ENCODE data around the gene DLGAP1. TPM values are rescaled to one million over a fixed set of nuclear protein-coding genes. Genes with fewer than 3 reads are reported as not detected.

The DLGAP1 gene
- total and polyA plus RNA-seq, 4 donors, result 0.54 to 11.8 (median 3.1) TPM

DNA sequence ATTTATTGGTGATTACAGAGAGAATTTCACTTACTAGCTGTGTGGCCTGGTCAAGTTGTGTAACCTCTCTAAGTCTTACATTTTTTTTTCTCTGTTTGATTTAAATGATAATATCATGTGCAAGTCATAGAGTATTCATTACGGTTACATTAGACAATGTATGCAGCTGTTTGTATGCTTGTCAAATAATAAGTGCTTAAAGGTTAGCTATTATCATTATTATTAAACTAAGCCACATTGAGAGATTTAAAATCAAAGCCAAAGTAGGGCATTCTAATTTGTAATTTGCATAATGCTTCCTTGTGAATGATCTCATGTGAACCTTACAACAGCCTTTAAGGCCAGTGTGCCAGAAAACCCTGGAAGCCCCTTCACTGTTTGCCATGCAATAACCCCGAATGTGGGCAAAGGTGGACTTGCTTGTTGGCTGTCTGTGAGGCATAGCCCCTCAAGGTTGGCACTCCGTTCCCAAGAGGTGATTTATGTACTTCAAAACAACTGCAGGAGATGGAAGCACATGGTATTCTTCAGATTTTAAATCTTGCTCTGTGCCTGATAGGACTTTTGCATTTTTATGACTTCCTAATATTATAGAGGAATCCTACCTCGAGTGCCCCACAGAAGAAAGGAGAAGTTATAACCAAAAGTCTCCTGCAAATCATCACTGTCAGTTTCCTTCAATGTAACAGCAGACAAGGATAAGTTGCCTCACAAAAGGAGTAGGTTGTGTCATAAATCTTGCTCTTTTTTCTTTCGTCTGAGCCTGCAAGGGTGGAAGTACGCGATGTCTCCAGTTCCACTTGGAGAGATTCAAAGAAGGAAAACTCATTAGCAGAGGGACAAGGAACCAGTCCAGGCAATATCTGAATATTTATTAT lies 733.1 kb downstream of the DLGAP1 start:
- 27 to 54% methylated on average over 7 of the region's 7 CpGs for WGBS, 2 donors
- DNase-seq, result peak in 2 of 3 donors; percentile 31 to 51
- ATAC-seq (ENCODE audit: insufficient read depth, low FRiP score), result no peak
- Histone ChIP-seq H3K4me3 (no peak overlapping the region), H3K9ac (ENCODE audit: insufficient read depth in 1 of 2, low read length in 2 of 2) (no peak overlapping the region), H3K27me3 (ENCODE audit: control insufficient read depth in 3 of 3, insufficient read depth in 3 of 3, low read length in 2 of 3) (no peaks in the 10 kb centered on the region), H3K4me1 (ENCODE audit: control insufficient read depth in 5 of 5, insufficient read depth in 5 of 5, low read length in 5 of 5) (peaks cover 0 to 40% (median 14%) of the 10 kb centered on the region in 5 donors), H3K9me3 (ENCODE audit: control insufficient read depth in 4 of 4, insufficient read depth in 3 of 4, low read length in 3 of 4) (no peaks in the 10 kb centered on the region), H3K27ac (ENCODE audit: low read depth in 1 of 2, low read length in 1 of 2) (no peak overlapping the region), H3K36me3 (ENCODE audit: control insufficient read depth in 4 of 4, insufficient read depth in 4 of 4, low read length in 4 of 4) (no peaks in the 10 kb centered on the region)
- TF ChIP-seq, protein P1, sequence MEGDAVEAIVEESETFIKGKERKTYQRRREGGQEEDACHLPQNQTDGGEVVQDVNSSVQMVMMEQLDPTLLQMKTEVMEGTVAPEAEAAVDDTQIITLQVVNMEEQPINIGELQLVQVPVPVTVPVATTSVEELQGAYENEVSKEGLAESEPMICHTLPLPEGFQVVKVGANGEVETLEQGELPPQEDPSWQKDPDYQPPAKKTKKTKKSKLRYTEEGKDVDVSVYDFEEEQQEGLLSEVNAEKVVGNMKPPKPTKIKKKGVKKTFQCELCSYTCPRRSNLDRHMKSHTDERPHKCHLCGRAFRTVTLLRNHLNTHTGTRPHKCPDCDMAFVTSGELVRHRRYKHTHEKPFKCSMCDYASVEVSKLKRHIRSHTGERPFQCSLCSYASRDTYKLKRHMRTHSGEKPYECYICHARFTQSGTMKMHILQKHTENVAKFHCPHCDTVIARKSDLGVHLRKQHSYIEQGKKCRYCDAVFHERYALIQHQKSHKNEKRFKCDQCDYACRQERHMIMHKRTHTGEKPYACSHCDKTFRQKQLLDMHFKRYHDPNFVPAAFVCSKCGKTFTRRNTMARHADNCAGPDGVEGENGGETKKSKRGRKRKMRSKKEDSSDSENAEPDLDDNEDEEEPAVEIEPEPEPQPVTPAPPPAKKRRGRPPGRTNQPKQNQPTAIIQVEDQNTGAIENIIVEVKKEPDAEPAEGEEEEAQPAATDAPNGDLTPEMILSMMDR (IDR thresholded peaks at IDR 0.05; ENCODE audit: control extremely low read depth, extremely low read depth), result no peak

DNA sequence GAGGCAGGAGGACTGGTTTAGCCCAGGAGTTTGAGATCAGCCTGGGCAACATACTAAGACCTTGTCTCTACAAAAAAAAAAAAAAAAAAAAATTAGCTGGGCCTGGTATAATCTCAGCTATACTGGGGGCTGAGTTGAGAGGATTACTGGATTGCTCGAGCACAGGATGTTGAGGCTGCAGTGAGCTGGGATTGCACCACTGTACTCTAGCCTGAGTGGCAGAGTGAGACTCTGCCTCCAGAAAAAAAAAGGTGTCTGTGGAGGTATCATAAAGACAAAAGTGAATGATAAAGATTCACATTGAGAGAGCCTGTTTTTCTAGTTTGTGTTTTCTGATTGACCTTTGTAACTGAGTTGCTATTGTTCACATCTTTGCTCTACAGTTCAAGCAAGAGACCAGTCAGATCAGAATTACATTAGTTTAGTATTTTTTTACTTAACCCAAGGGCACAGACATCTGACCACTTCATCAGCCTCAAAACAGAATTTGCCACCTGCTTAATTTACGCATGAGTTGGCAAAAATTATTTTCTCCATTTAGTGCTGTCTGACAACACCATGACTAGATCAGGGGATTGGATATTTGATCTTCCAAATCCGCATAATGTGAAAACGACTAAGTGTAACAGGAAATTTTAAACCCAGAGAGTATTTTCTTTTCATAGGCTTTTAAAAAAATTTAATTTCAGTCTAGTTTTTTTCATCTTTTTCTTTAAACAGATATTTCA lies 734.1 kb downstream of the DLGAP1 start:
- DNase-seq, result no peak
- TF ChIP-seq, protein P1 (IDR thresholded peaks at IDR 0.05; ENCODE audit: control extremely low read depth, extremely low read depth), result no peak
- Histone ChIP-seq H3K27me3 (ENCODE audit: control insufficient read depth in 3 of 3, insufficient read depth in 3 of 3, low read length in 2 of 3) (no peaks in the 10 kb centered on the region), H3K9ac (ENCODE audit: insufficient read depth in 1 of 2, low read length in 2 of 2) (no peak overlapping the region), H3K9me3 (ENCODE audit: control insufficient read depth in 4 of 4, insufficient read depth in 3 of 4, low read length in 3 of 4) (no peaks in the 10 kb centered on the region), H3K27ac (ENCODE audit: low read depth in 1 of 2, low read length in 1 of 2) (no peak overlapping the region), H3K36me3 (ENCODE audit: control insufficient read depth in 4 of 4, insufficient read depth in 4 of 4, low read length in 4 of 4) (no peaks in the 10 kb centered on the region), H3K4me3 (no peak overlapping the region), H3K4me1 (ENCODE audit: control insufficient read depth in 5 of 5, insufficient read depth in 5 of 5, low read length in 5 of 5) (peaks cover 0 to 40% (median 14%) of the 10 kb centered on the region in 5 donors)
- ATAC-seq (ENCODE audit: insufficient read depth, low FRiP score), result no peak
- WGBS, 2 donors, result 72 to 86% methylated on average over 4 of the region's 4 CpGs

DNA sequence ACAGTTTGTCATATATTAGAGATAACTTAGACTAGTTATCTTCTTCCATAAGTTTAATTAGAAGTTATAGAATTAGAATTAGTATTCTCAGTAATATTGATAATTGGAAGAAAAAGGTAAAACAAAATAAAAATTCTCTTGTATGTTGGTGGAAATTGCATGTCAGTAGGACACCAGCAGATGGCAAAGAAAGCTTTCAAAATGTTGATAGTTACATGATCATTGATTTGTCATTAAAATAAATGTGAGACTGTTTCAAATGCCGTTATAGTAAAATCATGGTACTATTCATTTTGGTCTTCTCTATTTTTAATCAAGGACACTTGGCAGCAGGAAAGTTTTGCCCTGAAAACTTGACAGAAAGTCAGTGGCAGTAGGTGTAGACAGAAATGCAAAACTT lies 734.9 kb downstream of the DLGAP1 start:
- no peak for ATAC-seq (ENCODE audit: insufficient read depth, low FRiP score)
- Histone ChIP-seq H3K9me3 (ENCODE audit: control insufficient read depth in 4 of 4, insufficient read depth in 3 of 4, low read length in 3 of 4) (no peaks in the 10 kb centered on the region), H3K36me3 (ENCODE audit: control insufficient read depth in 4 of 4, insufficient read depth in 4 of 4, low read length in 4 of 4) (no peaks in the 10 kb centered on the region), H3K27me3 (ENCODE audit: control insufficient read depth in 3 of 3, insufficient read depth in 3 of 3, low read length in 2 of 3) (no peaks in the 10 kb centered on the region), H3K27ac (ENCODE audit: low read depth in 1 of 2, low read length in 1 of 2) (no peak overlapping the region), H3K4me1 (ENCODE audit: control insufficient read depth in 5 of 5, insufficient read depth in 5 of 5, low read length in 5 of 5) (peaks cover 0 to 40% (median 14%) of the 10 kb centered on the region in 5 donors), H3K9ac (ENCODE audit: insufficient read depth in 1 of 2, low read length in 2 of 2) (no peak overlapping the region), H3K4me3 (no peak overlapping the region)
- WGBS, 2 donors, result 99 to 100% methylated on average over 1 of the region's 1 CpG
- TF ChIP-seq, protein P1 (IDR thresholded peaks at IDR 0.05; ENCODE audit: control extremely low read depth, extremely low read depth), result no peak
- no peak for DNase-seq

Measured in lung (tissue), 12 donors.